SKM-1 treated with dmso at 0.1 percent for 144 hours (cell line): ENCODE results near the gene BLVRA.

ENCODE experiments used
- DNase-seq: peaks from one replicate; lab custom pipeline; 2025; ENCODE audit not compliant: unreplicated experiment; lab: John Stamatoyannopoulos, UW

The BLVRA gene

DNA sequence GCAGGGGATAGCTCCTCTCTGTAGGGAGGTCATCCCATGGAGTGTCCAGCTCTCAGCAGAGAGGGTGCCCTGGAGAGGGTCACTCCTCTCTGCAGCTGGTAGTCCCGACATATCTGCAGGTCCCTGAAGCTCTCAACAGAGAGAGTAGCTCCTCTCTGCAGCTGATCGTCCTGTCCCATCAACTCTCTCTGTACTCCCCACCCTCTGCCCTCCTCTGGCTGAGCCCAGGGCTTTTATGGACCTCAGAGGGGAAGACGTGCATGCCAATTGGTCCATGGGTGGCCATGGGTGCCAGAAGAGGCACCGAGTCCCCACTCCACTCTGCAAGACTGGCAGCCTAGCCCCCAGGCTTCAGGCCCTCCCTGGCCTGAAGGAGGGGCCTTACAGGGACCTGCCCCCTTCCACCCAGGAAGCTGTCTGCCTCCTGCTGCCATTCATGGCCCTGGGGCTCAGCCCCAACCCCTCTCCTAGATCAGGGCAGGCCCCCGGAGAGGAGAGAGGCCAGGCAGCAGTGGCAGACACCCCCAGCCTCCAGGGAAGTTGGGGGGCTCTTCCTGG is 9.0 kb upstream of the BLVRA start:
- DNase-seq, result no peak

DNA sequence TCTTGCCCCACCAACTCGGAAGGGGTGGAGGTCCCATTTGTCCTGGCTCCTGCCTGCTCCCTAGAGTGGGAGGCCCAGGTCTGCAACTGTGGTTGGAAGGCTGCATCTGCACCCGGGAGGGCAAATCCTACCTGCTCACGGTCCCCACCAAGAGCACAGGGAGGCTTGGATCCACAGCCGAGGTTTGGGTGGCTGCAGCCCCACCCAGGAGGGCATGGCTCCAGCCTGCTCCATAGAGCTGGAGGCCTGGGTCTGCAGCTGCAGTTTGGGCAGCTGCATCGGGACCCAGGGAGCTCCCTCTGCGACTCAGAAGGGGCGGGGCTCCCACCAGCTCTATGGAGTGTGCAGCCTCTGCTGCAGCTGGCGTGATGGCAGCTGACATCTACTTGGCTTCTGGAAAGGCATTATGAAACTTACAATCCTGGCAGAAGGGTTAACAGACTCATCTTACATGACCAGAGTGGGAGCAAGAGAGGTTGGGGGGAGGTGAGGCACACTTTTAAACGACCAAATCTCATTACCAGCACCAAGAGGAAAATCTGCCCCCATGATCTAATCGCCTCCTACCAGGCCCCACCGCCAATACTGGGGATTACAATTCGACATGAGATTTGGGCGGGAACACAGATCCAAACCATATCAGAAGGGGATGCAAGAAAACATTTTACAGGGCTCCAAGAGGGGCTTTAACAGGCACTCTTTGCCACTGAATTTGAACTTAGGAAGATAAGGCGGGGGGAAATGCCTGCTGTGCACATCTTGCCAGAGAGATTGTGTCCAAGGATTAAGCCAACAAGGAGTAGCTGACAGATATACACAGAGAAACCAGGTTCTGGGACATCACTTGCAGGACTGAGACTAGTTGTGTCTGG is 8.2 kb upstream of the BLVRA start:
- DNase-seq, result no peak

DNA sequence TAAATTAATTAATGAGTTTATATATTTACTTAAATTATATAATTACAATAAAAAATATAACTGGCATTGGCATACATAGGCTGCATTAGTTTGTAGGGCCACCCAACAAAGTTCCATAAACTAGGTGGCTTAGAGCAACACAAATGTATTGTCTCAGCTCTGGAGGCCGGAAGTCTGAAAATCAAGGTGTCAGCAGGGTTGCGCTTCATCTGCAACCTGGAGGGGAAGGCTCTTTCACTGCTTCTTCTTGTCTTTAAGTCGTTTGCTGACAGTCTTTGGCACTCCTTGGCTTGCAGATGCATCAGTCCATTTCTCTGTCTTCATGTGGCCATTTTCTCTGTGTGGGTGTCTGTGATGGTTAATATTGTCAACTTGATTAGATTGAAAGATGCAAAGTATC is 6.1 kb upstream of the BLVRA start:
- DNase-seq, result no peak

DNA sequence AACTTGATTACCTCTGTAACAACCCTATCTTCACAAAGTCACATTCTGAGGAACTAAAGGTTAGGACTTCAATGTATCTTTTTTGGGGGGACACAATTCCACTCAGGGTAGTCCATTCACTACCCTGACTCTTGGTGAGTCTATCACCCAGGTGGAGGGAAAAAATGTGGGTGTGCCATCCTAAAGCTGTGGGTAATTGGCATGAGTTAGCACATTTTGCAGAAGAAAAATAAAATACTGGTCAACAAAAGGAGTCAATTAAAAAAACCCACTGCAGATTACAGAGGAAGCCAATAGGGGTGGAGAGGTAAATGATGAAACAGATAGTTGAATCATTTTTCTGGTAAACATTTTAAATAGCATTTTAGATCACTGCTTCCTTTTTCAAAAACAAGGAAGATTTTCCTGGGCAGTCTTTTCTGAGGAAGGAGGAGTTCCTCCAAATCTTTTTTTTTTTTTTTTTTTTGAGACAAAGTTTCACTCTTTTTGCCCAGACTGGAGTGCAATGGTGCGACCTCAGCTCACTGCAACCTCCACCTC is 5.1 kb upstream of the BLVRA start:
- DNase-seq, result no peak

DNA sequence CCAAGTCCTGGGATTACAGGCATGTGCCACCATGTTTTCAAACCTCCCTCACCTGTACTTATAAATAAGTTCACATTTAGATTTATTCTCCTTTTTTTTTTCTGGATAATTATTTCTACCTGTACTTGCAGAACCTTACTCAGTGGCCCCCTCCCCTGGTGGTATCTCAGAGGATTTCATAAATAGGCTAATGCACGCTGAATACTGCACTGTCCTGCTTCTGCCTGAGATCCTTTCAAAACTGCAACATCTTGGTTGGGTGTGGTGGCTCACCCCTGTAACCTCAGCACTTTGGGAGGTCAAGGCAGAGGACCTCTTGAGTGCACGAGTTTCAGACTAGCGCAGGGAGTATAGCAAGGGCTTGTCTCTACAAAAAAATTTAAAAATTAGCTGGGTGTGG is 4.6 kb upstream of the BLVRA start:
- no peak for DNase-seq

DNA sequence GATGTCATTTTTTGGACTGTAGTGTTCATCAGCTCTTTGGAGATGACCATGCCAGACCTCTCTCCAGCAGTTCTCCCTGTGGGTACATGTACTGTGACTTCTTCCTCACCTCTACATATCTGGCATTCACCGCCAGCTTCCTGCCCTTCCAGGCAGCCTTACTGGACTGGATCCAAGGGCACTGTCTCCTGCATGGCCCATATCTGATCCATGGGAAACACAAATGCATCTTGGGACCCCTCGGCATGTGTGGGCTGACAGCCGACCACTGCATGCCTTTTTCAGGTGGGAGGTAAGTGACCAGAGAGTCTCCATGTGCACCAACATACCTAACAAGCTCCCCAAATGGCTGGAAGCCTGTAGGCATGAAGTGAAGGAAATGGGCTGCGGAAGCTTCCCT is 3.9 kb upstream of the BLVRA start:
- no peak for DNase-seq

DNA sequence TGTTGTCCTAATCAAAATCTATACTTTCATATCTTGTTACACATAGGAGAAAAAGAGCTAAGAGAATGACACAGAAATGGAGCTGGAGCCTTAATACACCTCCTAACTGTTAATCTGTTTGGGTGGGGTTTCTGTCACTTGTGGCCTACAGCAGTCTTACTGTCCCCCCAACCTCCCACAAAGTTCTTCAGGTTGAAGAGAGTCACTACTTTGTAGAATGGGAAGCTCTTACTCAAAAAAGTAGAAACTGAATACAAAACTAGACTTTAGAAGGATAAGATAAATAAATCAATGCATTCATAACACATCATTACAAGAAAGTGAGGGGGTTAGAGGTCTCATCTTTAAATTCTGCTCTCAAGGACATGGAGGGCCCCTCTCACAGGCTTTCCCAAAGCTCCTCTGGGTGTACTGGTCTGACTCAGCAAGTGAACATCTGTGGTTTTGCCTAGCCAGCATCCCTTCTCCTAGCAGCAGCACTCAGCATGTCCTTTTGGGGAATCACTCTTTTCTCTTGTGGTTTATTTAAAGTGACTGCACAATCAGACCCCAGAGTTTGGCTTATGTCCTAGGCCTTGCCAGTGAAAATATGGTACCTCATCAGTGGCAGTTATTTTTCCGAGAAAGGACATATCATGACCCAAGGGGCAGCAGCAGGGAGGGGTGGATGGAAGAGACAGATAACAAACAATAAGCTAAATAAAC is 2.0 kb upstream of the BLVRA start:
- DNase-seq, result no peak

DNA sequence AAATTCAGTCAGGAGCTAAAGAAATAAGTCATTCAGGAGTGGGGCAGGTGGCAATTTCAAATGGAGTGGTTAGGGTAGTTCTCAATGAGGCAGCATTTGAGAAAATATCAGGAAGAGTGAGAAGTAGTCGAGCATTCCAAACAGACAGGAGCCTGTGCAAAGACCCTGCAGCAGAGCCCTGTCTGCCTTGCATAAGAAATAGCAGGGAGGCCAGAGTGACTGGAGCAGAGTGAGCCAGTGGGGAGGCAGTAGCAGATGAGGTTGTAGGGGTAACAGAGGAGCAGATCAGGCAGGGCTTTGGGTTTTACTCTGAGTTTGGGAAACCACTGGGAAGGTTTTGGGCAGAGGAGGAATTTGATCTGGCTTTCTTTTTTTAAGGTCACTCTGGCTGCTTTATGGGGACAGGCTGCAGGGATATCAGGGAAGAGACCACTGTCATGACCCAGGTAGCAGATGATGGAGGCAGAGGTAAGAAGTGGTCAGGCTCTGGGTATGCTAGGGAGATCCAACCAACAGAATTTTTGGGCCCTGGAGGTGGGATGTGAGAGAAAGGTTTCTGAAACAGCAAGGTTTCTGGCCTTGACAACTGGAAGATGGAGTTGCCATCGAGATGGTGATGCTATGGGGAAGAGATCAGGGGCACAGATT is 1.3 kb upstream of the BLVRA start:
- DNase-seq, result no peak

DNA sequence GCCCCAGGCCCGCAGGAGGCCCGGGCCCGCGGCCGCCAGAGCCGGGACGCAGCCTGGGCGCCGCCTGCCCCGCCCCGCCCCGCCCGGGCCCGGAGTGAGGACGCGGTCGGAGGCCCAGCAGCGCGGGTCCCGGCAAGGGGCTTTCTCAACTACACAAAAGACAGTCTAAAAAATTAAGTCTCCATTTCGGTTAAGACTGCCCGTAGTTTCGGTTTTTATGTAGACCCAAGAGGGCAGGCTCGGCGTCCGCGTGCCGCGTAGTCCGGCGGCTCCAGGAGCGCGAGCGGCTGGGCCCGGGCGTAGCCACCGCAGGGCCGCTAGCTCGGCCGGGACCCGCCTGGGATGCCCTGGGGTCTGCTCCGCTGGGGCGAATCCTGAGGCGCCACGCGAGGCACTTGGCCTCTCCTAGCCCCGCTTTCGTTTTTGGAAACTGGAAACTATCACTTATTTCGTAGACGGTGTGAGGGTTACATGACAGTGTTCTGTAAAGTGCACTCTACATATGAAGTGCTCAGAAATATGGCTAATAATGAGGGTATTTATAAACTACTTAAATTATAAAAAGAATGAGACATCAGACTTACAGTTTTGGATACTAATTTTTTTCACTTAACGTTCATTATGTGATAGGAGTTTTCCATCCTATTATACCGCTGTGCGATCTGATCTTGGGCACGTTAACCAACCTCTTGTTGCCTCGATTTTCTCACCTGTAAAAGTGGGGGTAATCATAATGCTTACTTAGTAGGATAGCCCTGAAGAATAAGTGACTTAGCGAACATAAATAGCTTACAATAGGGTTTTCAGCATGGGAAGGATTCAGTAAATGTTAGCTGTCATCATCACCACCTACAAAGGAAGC is 573 bp downstream of the BLVRA start:
- DNase-seq, result no peak

DNA sequence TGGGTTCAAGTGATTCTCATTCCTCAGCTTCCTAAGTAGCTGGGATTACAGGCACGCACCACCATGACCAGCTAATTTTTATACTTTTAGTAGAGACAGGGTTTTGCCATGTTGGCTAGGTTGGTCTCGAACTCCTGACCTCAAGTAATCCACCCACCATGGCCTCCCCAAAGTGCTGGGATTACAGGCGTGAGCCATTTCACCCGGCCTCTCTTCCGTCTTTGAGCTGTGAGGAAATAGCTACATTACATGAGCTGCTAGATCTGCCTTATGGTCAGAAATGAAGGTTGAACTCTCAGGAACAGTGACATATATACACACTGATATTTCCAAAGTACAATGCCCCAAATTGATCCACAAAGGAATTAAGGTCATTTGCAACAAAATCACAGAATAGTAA is 2.4 kb downstream of the BLVRA start:
- no peak for DNase-seq

DNA sequence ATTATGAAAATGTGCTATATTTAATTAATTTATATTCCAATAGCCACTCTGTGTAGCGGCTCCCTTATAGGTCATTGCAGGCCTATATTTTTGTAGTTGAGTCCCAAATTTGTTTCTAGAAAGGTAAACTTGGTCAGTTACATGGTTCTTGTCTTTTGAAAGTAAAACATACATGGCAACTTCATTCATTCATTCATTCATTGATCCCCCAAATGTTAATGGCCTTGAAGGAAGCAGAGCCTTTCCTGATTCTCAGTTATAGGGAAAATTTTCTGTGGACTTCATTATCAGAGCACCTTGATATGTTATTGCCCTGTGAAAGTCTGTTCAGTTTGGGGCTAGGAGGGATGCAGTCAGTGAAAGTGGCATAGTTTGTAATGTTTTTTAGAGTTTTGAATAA is 2.9 kb downstream of the BLVRA start:
- no peak for DNase-seq

DNA sequence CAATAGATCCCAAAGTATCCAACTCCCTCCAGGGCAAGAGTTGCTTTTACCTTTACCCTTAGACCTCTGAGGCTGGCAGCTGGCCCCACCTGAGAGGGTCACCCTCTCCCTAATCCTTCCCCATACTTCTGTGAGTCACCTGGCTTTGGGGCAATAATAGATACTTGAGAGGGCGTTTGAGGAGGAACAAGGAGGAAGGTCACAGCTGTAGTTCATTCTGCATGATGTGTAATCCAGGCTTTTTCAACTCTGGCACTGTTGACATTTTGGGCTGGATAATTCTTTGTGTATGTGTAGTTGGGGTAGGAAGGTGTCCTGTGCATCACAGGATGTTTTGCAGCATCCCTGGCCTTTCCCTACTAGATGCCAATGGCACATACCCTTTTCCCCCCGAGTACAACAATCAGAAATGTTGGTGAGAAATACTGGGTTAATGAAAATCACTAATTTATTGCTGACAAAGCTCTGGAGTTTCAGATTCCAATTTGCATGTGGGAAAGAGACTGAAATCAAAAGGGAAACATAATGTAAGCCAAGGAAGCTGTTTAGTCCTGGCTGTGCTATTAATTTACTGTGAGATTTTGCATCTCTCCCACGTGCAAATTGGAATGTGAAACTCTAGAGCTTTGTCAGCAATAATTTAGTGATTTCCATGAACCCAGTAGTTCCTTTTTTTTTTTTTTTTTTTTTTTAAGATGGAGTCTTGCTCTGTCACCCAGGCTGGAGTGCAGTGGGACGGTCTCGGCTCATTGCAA is 3.6 kb downstream of the BLVRA start:
- DNase-seq, result no peak

DNA sequence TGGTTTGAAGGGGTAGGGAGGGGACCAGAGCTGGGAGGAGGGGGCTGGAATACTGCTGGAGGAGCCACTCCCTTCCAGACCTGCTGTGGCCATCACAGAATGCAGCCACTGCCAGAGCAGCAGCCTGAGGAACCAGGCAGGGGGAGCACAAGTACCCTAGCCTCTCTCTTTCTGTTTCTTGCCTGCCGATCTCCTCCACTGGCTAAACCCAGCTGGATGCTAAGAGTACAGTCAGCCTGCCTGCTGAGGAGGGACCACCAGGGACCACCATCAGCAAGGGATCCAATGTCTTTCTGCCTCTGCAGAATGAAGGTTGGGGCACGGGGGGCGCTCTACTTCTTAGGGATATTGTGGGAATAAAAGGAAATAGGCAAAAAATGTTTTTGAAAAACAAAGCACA is 4.7 kb downstream of the BLVRA start:
- DNase-seq, result no peak

DNA sequence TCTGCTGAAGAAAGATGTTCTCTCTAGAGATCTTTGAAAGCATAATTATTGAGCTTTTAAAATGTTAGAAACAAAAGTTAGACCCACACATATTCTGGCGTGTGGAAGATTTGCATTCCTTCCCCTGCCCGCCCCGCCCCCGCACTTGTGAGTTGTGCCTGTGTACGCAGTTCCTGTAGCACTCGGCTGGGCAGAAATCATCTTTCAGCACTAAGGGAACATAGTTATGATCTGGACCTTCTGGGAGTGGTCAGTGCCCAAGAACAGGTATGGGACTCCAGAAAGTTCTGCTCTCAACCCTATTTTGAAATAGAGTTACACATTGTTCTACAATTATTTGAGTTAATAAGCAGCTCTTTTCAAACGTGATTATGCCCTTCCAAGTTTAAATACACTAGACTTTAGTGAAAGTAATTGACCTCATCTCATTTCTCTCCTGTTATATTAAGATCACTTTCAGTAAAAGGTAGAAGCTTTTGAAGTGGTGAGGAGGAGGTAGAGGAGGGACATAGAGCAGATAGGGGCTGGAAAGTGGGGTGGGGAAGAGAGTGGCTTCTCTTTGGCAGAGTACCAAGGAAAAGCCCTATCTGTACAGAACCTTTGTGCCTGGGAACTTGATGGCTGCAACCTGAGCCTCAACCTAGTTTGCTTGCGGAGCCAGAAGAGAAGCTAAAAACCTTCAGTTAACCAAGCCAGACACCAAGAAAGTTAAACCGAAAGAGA is 5.7 kb downstream of the BLVRA start:
- no peak for DNase-seq

DNA sequence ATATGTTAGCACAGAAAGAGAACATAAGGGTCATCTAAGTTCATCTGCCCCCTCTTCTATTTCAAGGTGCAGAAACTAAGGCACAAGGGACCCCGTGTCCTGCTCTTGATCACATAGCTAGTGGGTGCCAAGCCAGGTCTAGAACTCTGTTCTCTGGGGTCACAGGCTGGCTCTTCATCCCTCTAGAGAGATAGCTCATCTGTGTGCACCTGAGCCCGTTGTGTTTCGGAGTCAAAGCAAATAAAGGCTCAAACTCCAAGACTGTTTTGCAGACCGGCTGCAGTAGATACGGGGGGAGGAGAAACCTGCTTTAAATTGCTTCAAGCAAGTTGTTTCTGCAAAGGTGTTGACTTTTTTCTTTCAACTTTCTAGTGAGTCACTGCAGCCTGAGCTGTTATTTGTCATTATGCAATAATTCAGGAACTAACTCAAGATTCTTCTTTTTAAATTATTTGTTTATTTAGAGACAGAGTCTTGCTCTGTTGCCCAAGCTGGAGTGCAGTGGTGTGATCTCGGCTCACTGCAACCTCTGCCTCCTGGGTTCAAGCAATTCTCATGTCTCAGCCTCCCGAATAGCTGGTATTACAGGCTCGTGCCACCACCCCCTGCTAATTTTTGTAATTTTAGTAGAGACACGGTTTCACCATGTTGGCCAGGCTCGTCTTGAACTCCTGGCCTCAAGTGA is 6.5 kb downstream of the BLVRA start:
- no peak for DNase-seq

DNA sequence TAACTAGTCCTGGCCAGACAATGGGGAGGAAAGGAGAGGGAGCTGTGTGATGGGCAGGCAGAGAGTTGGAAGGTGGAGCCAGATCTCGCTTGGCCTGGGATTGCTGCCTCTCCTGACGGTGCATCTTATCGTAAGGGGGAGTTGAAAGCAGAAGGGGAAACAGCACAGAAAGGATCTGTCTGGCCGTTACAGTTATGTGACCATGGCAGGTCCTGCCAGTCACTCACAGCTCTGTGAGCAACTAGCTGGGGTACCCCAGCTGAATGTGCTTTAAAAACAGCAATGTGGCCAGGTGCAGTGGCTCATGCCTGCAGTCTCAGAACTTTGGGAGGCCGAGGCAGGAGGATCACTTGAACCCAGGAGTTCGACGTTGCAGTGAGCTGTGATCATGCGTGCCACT is 8.1 kb downstream of the BLVRA start:
- DNase-seq, result no peak

DNA sequence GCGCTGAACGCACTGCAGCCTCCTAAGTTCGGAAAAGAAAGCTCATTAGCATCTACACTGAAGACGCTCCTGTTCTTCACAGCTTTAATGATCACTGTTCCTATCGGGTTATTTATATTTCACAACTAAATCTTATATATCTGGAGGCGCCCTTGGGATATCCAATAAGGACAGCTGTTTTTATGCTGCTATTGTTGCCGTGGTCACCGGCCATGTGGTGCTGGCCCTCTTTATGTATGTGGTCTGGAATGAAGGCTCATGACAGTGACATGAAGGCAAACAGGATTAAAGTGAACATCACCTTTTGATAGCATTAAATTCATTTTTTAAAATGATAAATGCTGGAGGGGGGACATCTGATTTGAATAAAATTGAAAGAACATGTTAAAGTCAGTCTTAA is 8.8 kb downstream of the BLVRA start:
- no peak for DNase-seq

DNA sequence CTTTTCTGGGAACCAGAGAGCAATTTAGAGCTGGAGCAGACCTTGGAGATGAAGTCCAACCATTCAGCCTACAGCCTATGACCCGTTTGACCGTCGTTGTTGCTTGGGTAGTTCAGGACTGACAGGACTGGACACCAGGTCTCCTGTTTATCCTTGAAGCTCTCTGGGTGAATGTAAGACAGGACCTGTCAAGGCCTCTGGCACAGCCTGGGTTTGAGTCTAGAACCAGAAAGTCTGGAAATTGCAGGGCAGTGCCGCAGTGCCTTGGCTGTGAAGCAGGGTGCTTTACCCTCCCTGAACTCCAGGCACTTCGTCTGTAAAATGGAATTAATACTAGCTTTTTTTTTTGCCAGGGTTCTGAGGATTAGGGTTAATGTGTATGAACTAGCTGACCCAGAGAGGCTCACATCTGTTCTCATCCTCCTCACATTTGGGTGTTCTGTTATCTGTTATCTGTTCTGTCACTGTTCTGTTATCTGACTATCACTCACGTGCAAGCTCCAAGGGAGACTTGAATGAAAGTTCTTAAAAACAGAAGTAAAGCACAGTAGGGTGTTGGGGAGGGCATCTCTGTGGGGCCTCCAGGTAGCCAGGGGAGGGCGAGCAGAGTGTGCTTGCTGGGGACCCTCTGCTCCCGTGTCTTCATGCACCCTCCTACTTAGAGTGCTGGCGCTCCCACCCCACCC is 9.9 kb downstream of the BLVRA start:
- DNase-seq, result no peak
